ENCODE results near the gene FGF2.

The FGF2 gene

GRCh38 chr4:122903766-122904288 lies 77.2 kb downstream of the FGF2 start:
- no peak overlapping the region for H3K4me3 ChIP-seq (ENCODE audit: low read length)
- DNase-seq (ENCODE audit: low read depth) = no peak
- no peak for TF ChIP-seq CTCF (conservative IDR thresholded peaks at IDR 0.05; ENCODE audit: low read depth, low read length)

DNA sequence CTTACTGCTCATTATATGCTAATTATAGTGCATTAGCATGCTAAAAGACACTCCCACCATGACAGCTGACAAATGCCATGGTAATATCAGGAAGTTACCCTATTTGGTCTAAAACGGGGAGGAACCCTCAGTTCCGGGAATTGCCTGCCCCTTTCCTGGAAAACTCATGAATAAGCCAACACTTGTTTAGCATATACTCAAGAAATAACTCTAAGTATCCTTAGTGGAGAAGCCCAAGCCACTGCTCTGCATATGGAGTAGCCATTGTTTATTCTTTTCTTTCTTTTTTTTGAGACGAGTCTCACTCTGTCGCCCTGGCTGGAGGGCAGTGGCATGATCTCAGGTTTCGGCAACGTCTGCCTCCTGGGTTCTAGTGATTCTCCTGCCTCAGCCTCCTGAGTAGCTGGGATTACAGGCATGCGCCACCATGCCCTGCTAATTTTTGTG lies 80.3 kb downstream of the FGF2 start:
- no peak for DNase-seq (ENCODE audit: low read depth)
- H3K4me3 ChIP-seq (ENCODE audit: low read length) = no peak overlapping the region
- no peak for TF ChIP-seq CTCF (conservative IDR thresholded peaks at IDR 0.05; ENCODE audit: low read depth, low read length)

GRCh38 chr4:122908223-122908622 lies 81.6 kb downstream of the FGF2 start:
- no peak for TF ChIP-seq CTCF (conservative IDR thresholded peaks at IDR 0.05; ENCODE audit: low read depth, low read length)
- DNase-seq (ENCODE audit: low read depth) = no peak
- H3K4me3 ChIP-seq (ENCODE audit: low read length) = no peak overlapping the region

DNA sequence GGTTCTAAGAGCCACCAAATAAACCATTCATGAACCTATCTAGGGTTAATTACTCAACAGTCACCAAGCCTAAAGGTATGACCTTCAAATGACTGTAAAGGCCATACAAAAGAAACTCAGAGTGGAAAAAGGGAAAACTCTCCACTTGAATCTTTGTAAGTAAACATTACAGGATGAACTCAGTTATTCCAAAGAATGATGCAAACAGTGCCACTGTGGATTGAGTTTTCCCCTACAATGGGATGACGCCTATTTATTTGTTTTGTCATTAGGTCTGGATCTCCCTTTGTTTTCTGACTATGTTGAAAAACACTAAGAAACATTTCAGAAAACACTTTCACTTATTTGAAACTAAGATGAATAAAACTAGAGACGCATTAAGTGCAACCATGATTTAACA lies 83.1 kb downstream of the FGF2 start:
- DNase-seq (ENCODE audit: low read depth) = no peak
- H3K4me3 ChIP-seq (ENCODE audit: low read length) = no peak overlapping the region
- no peak for TF ChIP-seq CTCF (conservative IDR thresholded peaks at IDR 0.05; ENCODE audit: low read depth, low read length)

DNA sequence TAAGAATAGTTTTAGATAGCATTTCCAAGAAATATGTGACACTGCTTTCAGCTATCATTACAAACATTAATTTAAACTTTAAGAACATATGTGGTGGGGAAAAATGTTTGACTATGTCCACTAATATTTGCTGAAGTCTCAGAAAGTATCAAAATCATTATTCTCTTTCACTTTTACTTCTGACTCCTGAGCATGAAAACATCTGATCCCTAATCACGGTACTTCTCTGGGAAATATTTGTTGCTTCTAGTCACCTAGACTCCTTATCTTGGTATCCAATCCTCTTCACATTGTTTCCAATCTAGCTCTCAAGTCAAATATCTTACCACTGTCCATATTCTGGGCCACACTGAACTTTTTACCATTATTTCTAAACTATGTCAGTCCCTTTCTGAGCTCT lies 85.0 kb downstream of the FGF2 start:
- no peak for DNase-seq (ENCODE audit: low read depth)
- TF ChIP-seq CTCF (conservative IDR thresholded peaks at IDR 0.05; ENCODE audit: low read depth, low read length) = no peak
- no peak overlapping the region for H3K4me3 ChIP-seq (ENCODE audit: low read length)

DNA sequence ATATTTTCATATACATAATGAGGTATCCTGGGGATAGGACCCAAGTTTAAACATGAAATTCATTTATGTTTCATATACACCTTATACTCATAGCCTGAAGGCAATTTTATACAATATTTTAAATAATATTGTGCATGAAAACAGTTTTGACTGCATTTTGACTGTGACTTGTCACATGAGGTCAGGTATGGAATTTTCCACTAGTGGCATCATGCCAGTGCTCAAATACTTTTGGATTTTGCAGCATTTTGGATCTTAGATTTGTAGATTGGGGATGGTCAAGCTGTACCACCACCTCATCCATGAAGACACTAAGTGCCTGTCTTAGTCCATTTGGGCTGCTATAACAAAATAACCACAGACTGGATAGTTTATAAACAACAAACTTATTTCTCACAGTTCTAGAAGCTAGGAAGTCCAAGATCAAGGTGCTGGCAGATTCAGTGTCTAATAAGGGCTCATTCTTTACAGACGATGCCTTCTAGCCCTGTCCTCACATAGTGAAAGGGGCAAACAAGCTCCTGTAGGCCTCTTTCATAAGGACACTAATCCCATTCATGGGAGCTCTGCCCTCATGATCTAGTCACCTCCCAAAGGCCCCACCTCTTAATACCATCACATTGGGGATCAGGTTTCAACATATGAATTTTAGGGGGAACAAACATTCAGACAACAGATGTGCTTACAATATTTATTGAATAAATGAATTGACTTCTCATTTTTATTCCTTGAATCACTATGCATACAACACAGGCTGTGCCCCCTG lies 86.4 kb downstream of the FGF2 start:
- DNase-seq (ENCODE audit: low read depth) = no peak
- TF ChIP-seq CTCF (conservative IDR thresholded peaks at IDR 0.05; ENCODE audit: low read depth, low read length) = no peak
- no peak overlapping the region for H3K4me3 ChIP-seq (ENCODE audit: low read length)

DNA sequence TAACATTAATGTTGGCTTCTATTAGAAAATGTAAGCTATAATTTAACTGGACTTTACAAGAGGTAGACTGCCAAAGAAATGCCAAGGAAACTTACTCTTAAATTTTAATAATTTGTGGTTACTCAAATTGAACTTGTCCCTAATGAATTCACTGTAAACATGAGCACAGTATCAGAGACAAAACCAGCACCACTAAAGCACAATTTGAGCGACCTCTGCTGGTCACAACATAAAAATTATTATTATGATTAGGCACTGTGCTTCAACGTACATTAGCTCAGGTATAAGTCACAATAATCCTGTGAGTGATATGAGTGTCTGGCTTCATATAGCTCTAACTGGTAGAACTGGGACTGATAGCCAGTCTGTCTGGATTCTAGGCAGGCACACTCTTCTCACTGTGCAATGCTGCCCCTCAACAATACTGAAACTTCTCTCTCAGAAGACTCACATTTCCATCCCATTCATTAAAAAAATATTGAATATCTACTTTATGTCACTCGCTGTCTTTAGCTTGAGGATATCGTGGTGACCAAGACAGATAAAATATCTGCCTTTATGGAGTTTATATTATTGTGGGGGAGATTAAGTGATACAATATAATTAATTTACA lies 87.8 kb downstream of the FGF2 start:
- no peak overlapping the region for H3K4me3 ChIP-seq (ENCODE audit: low read length)

More for the DNA sequence above, 87.8 kb downstream of the FGF2 start:
- DNase-seq (ENCODE audit: low read depth) = no peak
- peak; percentile 40 for TF ChIP-seq CTCF (conservative IDR thresholded peaks at IDR 0.05; ENCODE audit: low read depth, low read length)
